Activated T-helper 9 cell treated with anti-CD3 and anti-CD28 coated beads, Interleukin-2, amount 50 U/mL, for 16 hours (primary cell): ENCODE data around the gene GPR35.
"Not testable (repeated sequence)": the region's sequence is repeated elsewhere in the genome, so short reads cannot be mapped to it uniquely, and the experiment has no call there.

Experiments used
- DNase-seq: peaks from one replicate; pipeline ENCODE4 v3.0.0-alpha.2; 2020; ENCODE audit warnings: low read depth

Gene GPR35

DNA sequence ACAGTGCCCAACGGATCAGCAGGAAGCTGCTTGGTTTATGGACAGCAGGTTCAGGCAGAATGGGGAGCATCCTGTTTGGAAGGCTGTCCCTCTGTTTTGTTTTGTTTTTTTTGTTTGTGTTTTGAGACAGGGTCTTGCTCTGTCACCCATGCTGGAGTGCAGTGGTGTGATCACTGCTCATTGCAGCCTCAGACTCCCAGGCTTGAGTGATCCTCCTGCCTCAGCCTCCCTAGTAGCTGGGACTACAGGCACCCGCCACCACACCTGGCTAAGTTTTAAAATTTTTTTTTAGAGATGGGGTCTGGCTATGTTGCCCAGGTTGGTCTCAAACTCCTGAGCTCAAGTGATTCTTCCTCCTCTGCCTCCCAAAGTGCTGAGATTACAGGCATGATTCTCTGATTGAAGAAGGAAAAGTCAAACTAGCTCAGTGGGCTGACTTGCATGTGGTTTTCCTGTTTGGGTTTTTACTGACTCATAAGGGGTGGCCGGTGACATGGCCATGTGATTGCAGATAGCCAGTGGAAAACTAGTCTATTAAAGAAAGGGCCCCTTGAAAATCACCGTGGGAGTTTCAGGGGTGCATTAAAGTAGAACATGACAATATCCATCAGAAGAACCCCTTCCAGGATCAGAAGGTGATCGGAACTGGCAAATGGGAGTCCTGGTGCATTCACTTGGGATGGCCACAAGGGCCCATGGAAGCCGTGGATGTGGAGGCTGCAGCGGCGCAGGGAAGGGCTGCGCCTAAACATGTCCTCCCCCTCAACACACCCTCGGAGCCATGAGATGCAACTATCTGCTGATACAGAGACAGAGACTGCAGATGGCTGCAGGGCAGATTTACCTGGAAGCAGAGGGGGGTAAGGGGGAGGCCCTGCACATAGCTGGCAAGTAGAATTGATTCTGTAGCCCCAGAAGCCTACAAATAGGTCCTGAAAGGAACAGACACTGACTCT lies 30.9 kb downstream of the GPR35 start:
- DNase-seq: no peak

DNA sequence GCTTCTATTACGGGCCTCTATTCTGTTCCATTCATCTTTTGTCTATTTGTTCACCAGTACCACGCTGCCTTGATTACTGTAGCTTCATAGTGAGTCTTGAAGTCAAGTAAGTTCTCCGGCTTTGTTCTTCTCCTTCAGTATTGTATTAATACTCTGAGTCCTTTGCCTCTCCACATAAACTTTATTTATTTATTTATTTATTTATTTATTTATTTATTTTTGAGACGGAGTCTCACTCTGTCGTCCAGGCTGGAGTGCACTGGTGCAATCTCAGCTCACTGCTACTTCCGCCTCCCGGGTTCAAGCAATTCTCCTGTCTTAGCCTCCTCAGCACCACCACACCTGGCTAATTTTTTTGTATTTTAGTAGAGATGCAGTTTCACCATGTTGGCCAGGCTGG lies 34.6 kb downstream of the GPR35 start:
- not testable (repeated sequence) for DNase-seq

DNA sequence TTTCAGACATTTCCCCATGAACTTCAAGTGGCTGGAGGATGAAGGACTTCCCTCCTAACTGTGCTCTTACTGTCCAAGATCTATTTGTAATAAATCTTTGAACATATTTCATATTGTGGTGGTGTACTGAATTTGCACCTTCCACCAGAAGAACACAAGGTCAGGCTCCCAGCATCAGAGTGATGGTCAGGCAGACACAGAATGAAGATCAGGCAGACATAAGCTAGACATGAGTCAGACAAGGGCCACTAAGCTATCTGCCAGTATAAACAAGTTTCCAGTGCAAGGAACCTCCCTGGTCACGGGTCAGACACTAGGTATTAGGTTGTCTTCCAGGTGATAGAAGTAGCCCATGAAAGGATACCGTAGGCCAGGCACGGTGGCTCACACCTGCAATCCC lies 37.4 kb downstream of the GPR35 start:
- no peak for DNase-seq

GRCh38 chr2:240663546-240664190 lies 38.4 kb downstream of the GPR35 start:
- DNase-seq: no peak

GRCh38 chr2:240664622-240665021 lies 39.3 kb downstream of the GPR35 start:
- no peak for DNase-seq

DNA sequence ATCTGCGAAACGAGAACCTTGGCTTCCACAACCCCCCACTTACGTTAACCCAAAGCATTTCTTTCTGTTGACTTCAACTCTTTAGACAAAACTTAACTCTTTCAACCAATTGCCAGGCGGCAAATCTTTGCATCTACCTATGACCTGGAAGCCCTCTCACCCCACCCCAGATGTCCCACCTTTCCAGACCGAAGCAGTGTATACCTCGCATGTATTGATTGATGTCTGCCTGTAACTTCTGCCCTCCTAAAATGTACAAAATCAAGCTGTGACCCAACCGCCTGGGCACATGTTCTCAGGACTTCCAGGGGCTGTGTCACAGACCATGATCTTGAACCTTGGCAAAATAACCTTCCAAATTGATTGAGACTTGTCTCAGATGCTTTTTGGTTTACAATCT lies 45.1 kb downstream of the GPR35 start:
- DNase-seq: no peak

DNA sequence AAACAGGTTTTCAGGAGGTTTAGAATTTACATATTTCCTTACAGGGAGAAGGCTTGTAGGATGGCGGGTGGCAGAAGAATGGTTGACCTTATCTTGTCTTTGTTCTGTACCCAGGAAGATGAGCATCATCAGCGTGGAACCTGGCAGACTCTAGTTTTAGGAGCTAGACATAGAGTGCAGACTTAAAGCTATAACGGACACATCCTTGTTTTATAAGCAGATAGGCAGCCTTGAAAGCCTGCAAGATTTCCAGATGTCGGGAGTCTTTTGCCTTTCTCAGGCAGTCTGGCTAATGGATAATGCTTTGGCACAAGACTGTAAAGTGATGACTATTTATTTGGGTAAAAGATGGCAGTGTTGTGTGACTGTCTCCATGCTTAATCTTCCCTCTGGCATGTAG lies 45.7 kb downstream of the GPR35 start:
- DNase-seq: no peak

DNA sequence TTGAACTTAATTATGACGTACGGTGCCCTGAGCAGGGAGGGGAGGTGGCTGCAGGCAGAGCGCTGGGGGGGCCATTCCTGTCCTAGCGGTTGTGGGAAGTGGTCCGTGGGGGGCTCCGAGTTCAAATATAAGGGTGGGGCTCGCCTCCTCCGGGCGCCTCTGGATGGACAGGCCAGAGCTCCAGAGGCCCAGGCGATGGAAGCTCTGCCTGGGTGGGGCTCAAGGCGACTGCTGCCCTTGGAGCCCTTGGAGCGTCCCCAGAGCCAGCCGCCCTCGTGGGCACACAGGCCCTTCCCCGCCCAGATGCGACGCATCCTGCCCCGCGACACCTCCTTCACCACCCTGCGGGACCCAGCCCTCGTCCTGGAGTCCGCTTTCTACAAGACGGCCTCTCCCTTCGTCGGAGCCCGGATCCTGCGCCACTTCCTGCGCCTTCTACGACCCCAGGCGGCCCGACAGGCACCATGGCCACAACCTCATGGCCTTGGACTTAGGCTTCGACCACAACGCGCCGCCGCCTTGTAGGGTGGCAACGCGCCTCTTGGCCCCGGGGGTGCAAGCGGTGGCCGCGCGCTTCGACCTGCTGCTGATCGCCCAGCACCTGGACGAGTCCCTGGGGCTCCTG lies 46.9 kb downstream of the GPR35 start:
- DNase-seq: no peak

DNA sequence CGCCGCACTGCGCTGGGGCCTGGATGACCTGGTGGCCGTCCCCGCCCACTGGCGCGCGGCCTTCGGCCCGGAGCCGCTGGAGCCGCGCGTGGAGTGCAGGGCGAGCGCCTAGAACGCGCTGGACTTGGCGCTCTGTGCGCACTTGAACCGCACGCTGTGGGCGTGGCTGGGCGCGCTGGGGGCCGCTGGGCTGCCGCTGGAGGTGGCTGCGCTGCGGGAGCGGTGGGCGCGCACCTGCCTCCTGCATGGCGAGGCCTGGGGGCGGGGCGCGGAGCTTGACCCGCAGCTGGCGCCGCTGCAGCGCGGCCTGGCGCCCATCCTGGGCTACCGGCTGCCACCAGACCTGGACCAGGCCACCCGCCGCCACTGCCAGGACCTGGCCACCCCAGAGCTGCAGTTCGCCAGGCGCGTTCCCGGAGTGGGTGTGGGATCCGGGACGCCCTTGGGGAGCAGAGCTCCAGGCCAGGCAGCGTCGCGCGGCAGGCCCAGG lies 47.5 kb downstream of the GPR35 start:
- no peak for DNase-seq

DNA sequence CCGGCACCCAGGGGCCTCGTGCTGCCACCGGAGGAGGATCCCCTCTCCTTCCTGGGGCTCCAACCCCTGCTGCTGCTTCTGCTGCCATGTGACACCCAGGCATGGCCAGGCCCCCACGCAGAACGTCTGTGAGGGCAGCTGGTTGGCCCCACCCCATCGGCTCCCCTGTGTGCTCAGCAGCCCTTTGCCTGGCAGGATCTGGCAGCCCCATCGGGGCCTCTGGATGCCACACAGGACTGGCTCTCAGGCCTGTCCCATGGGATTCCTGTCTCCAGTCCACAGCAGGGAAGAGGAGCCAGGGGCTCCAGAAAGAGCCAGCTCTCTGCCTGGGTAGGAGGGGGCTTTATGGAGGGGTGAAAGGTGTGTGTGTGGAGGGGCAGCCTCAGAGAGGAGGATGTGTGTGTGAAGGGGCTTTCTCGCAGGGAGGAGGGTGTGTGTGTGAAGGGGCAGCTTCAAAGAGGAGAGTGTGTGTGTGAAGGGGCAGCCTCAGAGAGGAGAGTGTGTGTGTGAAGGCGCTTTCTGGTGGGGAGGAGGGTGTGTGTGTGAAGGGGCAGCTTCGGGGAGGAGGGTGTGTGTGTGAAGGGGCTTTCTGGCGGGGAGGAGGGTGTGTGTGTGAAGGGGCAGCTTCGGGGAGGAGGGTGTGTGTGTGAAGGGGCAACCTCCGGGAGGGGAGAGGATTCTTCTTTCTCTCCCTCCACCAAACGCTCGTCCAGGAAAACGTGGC lies 49.3 kb downstream of the GPR35 start:
- not testable (repeated sequence) for DNase-seq

GRCh38 chr2:240675345-240675744 lies 50.1 kb downstream of the GPR35 start:
- DNase-seq: not testable (repeated sequence)

- DNase-seq: not testable (repeated sequence)
These were observed 52.8 kb downstream of the GPR35 start for GRCh38 chr2:240678043-240678442.

- not testable (repeated sequence) for DNase-seq
These were observed 53.6 kb downstream of the GPR35 start for GRCh38 chr2:240678909-240679308.

GRCh38 chr2:240680185-240680584 lies 54.9 kb downstream of the GPR35 start:
- not testable (repeated sequence) for DNase-seq
